ENCODE measurements around the gene CACNB2.

- TF ChIP-seq, protein P1, sequence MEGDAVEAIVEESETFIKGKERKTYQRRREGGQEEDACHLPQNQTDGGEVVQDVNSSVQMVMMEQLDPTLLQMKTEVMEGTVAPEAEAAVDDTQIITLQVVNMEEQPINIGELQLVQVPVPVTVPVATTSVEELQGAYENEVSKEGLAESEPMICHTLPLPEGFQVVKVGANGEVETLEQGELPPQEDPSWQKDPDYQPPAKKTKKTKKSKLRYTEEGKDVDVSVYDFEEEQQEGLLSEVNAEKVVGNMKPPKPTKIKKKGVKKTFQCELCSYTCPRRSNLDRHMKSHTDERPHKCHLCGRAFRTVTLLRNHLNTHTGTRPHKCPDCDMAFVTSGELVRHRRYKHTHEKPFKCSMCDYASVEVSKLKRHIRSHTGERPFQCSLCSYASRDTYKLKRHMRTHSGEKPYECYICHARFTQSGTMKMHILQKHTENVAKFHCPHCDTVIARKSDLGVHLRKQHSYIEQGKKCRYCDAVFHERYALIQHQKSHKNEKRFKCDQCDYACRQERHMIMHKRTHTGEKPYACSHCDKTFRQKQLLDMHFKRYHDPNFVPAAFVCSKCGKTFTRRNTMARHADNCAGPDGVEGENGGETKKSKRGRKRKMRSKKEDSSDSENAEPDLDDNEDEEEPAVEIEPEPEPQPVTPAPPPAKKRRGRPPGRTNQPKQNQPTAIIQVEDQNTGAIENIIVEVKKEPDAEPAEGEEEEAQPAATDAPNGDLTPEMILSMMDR (IDR thresholded peaks at IDR 0.05) = no peak
- TF ChIP-seq EZH2 (IDR thresholded peaks at IDR 0.05) (no peak), EZH2phosphoT487 (IDR thresholded peaks at IDR 0.05) (no peak)
Observed at GRCh38 chr10:18333621-18334020, 193.4 kb downstream of the CACNB2 start.

Data from neural progenitor cell (in vitro differentiated cells).